Fibroblast of skin of back (primary cell): ENCODE data around the gene ADAMTS10.
A peak's percentile ranks its signal among the peaks of the same experiment; 100 is the strongest.
"Not testable (repeated sequence)": the region's sequence is repeated elsewhere in the genome, so short reads cannot be mapped to it uniquely, and the experiment has no call there.

Source experiments
- DNase-seq: peaks from one replicate; pipeline ENCODE4 v3.0.0-alpha.2; 2013

The ADAMTS10 gene

GRCh38 chr19:8557642-8558238 lies 52.8 kb downstream of the ADAMTS10 start:
- DNase-seq: no peak

GRCh38 chr19:8553729-8554128 lies 56.8 kb downstream of the ADAMTS10 start:
- not testable (repeated sequence) for DNase-seq

- DNase-seq: peak; percentile 36
Observed at GRCh38 chr19:8552810-8553209, 57.7 kb downstream of the ADAMTS10 start.

- no peak for DNase-seq
Observed at GRCh38 chr19:8550070-8550469, 60.4 kb downstream of the ADAMTS10 start.

GRCh38 chr19:8545743-8546142 lies 64.8 kb downstream of the ADAMTS10 start:
- no peak for DNase-seq

GRCh38 chr19:8544168-8544567 lies 66.3 kb downstream of the ADAMTS10 start:
- DNase-seq: no peak

- no peak for DNase-seq
Observed at GRCh38 chr19:8539621-8540149, 70.8 kb downstream of the ADAMTS10 start.

- DNase-seq: no peak
Observed at GRCh38 chr19:8537099-8537498, 73.4 kb downstream of the ADAMTS10 start.

- DNase-seq: no peak
Observed at GRCh38 chr19:8536282-8536681, 74.2 kb downstream of the ADAMTS10 start.

- DNase-seq: no peak
Observed at GRCh38 chr19:8532225-8532624, 78.3 kb downstream of the ADAMTS10 start.

GRCh38 chr19:8531470-8531869 lies 79.0 kb downstream of the ADAMTS10 start:
- no peak for DNase-seq
